Measurements from ENCODE around the gene RHBDD1.

DNA sequence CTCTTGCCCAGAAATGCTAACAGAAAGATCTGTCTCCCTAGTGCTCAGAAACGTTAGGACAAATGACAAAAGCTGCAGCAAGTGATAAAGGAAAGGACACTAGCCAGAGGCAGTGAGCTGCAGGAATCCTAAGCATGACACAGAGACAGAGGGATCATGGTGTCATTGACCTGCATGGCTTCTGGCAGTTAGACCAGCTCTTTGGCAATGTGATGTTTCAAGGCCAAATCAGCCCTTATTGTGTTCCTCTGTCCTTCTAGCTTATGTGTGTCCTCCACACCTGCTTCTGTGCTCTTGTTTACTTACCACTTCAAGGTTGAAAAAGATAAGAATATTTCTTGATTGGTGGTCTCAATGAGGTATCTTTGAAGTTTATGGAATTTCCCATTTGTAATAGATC is 120.8 kb downstream of the RHBDD1 start:
- TF ChIP-seq, protein P1, sequence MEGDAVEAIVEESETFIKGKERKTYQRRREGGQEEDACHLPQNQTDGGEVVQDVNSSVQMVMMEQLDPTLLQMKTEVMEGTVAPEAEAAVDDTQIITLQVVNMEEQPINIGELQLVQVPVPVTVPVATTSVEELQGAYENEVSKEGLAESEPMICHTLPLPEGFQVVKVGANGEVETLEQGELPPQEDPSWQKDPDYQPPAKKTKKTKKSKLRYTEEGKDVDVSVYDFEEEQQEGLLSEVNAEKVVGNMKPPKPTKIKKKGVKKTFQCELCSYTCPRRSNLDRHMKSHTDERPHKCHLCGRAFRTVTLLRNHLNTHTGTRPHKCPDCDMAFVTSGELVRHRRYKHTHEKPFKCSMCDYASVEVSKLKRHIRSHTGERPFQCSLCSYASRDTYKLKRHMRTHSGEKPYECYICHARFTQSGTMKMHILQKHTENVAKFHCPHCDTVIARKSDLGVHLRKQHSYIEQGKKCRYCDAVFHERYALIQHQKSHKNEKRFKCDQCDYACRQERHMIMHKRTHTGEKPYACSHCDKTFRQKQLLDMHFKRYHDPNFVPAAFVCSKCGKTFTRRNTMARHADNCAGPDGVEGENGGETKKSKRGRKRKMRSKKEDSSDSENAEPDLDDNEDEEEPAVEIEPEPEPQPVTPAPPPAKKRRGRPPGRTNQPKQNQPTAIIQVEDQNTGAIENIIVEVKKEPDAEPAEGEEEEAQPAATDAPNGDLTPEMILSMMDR (IDR thresholded peaks at IDR 0.05): no peak
- no peak for TF ChIP-seq EZH2 (IDR thresholded peaks at IDR 0.05; ENCODE audit: borderline replicate concordance, insufficient read depth, low read depth, low read length, poor library complexity, severe bottlenecking)
